Natural killer cell treated with Interleukin-12 subunit alpha and Interleukin-12 subunit beta and Interleukin-15 and Interleukin-18, amount 100 ng/mL, for 72 hours (primary cell): ENCODE data around the gene FEN1. TPM values are rescaled to one million over a fixed set of nuclear protein-coding genes. Genes with fewer than 3 reads are reported as not detected.

Experiments
- ATAC-seq, 2 donors: fragments of 150-1000 bp; cut with Tn5 transposase in 1 of 2; sonication (Bioruptor Pico), chemical (Tn5 transposase) in 1 of 2; 2 replicates each; pipeline ENCODE4 v1.10.0; 2021
- DNase-seq: peaks from one replicate; pipeline ENCODE4 v3.0.0; 2022; ENCODE audit warnings: low spot score
- H3K27ac Mint-ChIP-seq, 2 donors: 1 replicate in 1 of 2; 2 replicates in 1 of 2; pipeline ENCODE4 v1.8.0; 2022; ENCODE audit warnings: mixed read lengths in 2 of 2, mild to moderate bottlenecking in 1 of 2, moderate library complexity in 1 of 2
- H3K27me3 Mint-ChIP-seq, 2 donors: 1 replicate in 1 of 2; 2 replicates in 1 of 2; pipeline ENCODE4 v1.8.0; 2022; ENCODE audit warnings: mixed read lengths in 2 of 2
- H3K36me3 Mint-ChIP-seq: one replicate; pipeline ENCODE4 v1.8.0; 2022; ENCODE audit warnings: mixed read lengths
- H3K4me1 Mint-ChIP-seq, 2 donors: 1 replicate in 1 of 2; 2 replicates in 1 of 2; pipeline ENCODE4 v1.8.0; 2022; ENCODE audit warnings: low read depth in 2 of 2, mixed read lengths in 2 of 2, mild to moderate bottlenecking in 1 of 2
- H3K4me3 Mint-ChIP-seq: one replicate; pipeline ENCODE4 v1.8.0; 2022; ENCODE audit warnings: mixed read lengths
- H3K9me3 Mint-ChIP-seq: 2 replicates; pipeline ENCODE4 v1.8.0; 2022; ENCODE audit warnings: mixed read lengths
- total RNA-seq, 2 donors: library from RNA; stranded (reverse); gene quantifications; one replicate each; pipeline ENCODE4 v1.2.3, GENCODE V29; 2022

Gene FEN1
- total RNA-seq, 2 donors from 2014 or later = 75.8 to 155 TPM

DNA sequence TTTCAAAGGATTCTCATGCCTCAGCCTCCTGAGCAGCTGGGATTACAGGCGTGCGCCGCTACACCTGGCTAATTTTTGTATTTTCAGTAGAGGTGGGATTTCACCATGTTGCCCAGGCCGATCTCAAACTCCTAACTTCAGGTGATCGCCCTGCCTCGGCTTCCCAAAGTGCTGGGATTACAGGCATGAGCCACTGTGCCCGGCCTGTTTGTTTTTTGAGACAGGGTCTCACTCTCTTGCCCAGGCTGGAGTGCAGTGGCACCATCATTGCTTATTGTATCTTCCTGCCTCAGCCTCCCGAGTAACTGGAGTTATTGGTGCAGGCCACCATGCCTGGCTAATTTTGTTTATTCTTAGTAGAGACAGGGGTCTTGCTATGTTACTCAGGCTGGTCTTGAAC lies 43.5 kb downstream of the FEN1 start:
- no peak for DNase-seq
- peak overlapping the region; percentile 92 to 93 for H3K27ac Mint-ChIP-seq
- no peak for ATAC-seq
- H3K36me3 Mint-ChIP-seq = no peaks in the 10 kb centered on the region
- no peak overlapping the region for H3K4me3 Mint-ChIP-seq
- peaks cover 27 to 37% of the 10 kb centered on the region in 2 donors for H3K4me1 Mint-ChIP-seq
- no peaks in the 10 kb centered on the region for H3K27me3 Mint-ChIP-seq
- no peaks in the 10 kb centered on the region for H3K9me3 Mint-ChIP-seq

DNA sequence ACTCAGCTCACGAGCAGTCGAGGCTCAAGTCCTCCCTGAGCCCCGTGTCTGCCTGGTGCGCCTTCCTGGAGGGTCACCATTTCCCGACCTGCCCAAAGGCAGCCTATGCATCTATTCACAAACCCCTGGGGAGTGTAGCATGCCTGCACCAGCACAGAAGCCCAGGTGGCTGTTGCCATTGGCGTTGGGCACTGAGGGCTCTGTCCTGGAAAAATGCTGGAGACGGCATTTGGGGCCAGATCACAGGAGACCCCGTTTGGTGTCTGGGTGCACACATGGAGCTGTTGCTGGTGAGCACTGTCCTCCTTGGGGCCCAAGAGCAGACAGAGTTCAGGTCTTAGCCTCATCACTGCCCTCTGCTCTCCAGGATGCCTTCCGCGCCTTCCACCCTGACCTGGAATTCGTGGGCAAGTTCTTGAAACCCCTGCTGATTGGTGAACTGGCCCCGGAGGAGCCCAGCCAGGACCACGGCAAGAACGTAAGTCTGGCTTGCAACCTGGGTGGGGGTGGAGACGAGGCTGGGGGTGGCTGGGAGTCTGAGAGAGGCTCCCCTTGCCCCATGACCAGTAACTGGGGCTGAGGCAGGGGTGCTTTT lies 44.8 kb downstream of the FEN1 start:
- H3K36me3 Mint-ChIP-seq = no peaks in the 10 kb centered on the region

DNA sequence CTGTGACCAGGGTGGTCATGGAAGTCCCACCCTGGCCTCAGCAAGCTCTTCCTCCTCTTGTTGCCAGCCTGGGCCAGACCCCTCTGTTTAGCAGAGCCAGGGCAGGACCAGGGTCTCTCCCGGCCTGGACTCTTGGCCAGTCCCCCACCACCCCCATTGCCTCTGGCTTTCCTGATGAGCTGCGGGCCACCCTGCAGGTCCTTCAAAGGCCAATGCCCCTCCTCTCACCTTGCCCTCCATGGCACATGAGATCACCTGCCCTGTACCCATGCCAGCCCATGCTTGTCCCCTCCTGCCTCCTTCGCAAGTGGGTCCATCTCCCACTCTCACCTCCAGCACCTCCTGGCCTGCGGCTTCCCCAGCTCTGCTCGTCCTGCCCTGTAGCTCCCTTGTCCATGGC lies 45.8 kb downstream of the FEN1 start:
- H3K36me3 Mint-ChIP-seq = no peaks in the 10 kb centered on the region
- no peak for ATAC-seq
- no peak overlapping the region for H3K27ac Mint-ChIP-seq
- peaks cover 21 to 24% of the 10 kb centered on the region in 2 donors for H3K4me1 Mint-ChIP-seq
- DNase-seq = no peak
- no peak overlapping the region for H3K4me3 Mint-ChIP-seq
- H3K27me3 Mint-ChIP-seq = no peaks in the 10 kb centered on the region
- no peaks in the 10 kb centered on the region for H3K9me3 Mint-ChIP-seq

More for the DNA sequence above, 44.8 kb downstream of the FEN1 start:
- peaks cover 27 to 30% of the 10 kb centered on the region in 2 donors for H3K4me1 Mint-ChIP-seq
- ATAC-seq (no peak), DNase-seq (no peak)
- no peak overlapping the region for H3K27ac Mint-ChIP-seq
- no peaks in the 10 kb centered on the region for H3K9me3 Mint-ChIP-seq
- H3K27me3 Mint-ChIP-seq = no peaks in the 10 kb centered on the region
- no peak overlapping the region for H3K4me3 Mint-ChIP-seq

DNA sequence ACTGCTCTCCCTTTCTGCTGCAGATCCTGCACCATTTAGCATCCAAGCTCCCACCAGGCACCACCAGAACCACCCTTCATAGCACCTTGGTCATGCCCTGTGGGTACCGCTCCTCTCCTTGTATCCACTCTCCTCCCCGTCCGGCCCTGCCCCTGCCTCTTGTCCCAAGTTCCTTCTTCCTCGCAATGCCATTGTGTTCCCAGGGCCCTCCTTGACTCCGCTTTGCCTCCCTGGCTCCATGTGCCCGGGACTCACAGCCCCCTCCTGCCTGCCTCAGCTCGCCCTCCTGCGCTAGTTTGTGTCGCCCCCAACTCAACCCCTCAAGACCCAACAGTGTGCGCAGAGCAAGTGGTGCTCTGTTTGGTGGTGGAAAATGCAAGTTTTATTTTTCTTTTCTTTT lies 46.2 kb downstream of the FEN1 start:
- Mint-ChIP-seq H3K27ac (no peak overlapping the region), H3K36me3 (no peaks in the 10 kb centered on the region), H3K4me1 (peaks cover 17 to 20% of the 10 kb centered on the region in 2 donors), H3K4me3 (no peak overlapping the region), H3K27me3 (no peaks in the 10 kb centered on the region), H3K9me3 (no peaks in the 10 kb centered on the region)
- DNase-seq = no peak
- ATAC-seq = no peak

DNA sequence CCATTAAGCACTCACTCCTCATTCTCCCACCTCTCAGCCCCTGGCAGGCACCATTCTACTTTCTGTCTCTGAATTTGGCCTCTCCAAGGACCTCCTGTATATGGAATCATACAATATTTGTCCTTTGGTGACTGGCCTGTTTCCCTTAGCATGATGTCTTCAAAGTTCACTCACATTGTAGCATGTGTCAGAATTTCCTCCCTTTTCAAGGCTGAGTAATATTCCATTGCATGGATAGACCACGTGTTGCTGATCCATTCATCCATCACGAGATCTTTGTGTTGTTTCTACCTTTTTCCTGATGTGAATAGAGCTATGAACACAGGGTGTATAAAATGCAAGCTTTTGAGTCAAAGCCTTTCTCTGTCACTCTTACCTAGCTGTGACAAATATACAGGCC lies 47.0 kb downstream of the FEN1 start:
- Mint-ChIP-seq H3K4me3 (no peak overlapping the region), H3K4me1 (peaks cover 11 to 12% of the 10 kb centered on the region in 2 donors), H3K27me3 (no peaks in the 10 kb centered on the region), H3K27ac (no peak overlapping the region), H3K9me3 (no peaks in the 10 kb centered on the region), H3K36me3 (no peaks in the 10 kb centered on the region)
- no peak for ATAC-seq
- DNase-seq = no peak

DNA sequence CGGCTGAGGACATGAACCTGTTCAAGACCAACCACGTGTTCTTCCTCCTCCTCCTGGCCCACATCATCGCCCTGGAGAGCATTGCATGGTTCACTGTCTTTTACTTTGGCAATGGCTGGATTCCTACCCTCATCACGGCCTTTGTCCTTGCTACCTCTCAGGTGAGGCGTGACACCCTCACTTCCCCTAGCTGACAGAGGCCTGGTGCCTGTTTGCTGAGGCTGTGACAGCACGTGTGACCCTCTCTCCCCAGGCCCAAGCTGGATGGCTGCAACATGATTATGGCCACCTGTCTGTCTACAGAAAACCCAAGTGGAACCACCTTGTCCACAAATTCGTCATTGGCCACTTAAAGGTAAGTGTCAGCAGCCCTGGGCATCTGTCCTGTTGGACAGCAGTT lies 47.7 kb downstream of the FEN1 start:
- H3K36me3 Mint-ChIP-seq = no peaks in the 10 kb centered on the region

DNA sequence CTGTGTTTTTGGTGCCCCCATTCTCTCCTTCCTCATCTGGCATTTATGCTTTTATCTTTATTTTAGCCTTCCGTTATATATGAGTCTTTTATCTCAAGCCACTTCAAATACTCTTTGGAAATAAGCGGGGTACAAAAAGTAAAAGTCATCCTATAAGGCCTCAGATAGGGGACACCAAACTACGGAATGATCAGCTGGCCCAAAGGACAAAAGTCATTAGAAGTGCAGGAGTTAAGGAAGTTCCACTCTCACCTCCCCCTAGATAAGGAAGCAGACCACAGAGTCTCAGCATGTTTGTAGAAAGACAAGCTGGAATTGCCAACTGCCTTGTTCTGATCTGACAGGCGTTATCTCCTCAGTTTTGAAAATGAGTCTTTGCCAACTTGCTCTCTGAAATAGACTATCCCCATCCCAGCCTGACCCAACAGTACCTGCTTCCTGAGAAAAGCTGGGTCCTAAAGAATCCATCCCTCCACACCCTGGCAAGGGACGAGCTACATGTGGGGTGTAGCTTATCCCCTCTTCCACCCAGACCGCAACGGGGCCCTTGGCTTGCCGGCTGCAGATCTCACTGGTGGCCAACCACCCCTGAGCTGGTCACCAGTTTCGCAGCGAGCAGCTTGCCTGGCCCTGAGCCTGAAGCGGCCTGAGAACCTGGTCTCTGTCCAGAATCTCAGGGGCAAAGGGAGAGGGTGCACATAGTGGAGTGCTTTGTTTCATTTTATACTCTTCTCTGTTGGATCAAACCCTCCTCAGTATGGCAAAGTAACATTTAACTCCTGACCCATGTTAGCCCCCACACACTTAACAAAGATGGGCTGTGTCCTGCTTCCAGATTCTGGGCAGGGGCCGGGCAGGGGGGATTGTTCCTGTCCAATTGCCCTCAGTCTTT lies 49.2 kb downstream of the FEN1 start:
- ATAC-seq = no peak
- no peaks in the 10 kb centered on the region for H3K27me3 Mint-ChIP-seq
- no peak overlapping the region for H3K4me3 Mint-ChIP-seq
- no peak for DNase-seq
- no peaks in the 10 kb centered on the region for H3K4me1 Mint-ChIP-seq
- H3K27ac Mint-ChIP-seq = peak overlapping the region in 1 of 2 donors; percentile 35
- H3K9me3 Mint-ChIP-seq = no peaks in the 10 kb centered on the region
- no peaks in the 10 kb centered on the region for H3K36me3 Mint-ChIP-seq

More for the DNA sequence above, 47.7 kb downstream of the FEN1 start:
- ATAC-seq = no peak
- Mint-ChIP-seq H3K4me3 (no peak overlapping the region), H3K9me3 (no peaks in the 10 kb centered on the region), H3K27me3 (no peaks in the 10 kb centered on the region), H3K27ac (no peak overlapping the region), H3K4me1 (peaks cover 6 to 8% of the 10 kb centered on the region in 2 donors)
- no peak for DNase-seq

DNA sequence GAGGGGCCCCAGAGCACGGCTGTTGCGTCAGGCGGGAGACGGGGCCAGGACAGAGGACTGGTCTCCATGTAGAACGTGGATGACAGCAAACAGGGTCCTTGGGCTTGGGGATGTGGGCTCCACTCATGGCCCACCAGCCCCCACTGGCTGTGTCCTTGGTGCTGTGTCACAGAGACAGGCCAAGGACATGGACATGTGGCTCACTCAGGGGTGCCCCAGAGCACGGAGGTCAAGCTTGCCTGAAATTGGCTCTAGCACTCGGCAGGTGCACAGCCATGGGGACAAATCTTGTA lies 49.8 kb downstream of the FEN1 start:
- ATAC-seq (no peak), DNase-seq (no peak)
- Mint-ChIP-seq H3K4me3 (no peak overlapping the region), H3K9me3 (no peaks in the 10 kb centered on the region), H3K27me3 (no peaks in the 10 kb centered on the region), H3K27ac (no peak overlapping the region), H3K36me3 (no peaks in the 10 kb centered on the region), H3K4me1 (no peaks in the 10 kb centered on the region)

DNA sequence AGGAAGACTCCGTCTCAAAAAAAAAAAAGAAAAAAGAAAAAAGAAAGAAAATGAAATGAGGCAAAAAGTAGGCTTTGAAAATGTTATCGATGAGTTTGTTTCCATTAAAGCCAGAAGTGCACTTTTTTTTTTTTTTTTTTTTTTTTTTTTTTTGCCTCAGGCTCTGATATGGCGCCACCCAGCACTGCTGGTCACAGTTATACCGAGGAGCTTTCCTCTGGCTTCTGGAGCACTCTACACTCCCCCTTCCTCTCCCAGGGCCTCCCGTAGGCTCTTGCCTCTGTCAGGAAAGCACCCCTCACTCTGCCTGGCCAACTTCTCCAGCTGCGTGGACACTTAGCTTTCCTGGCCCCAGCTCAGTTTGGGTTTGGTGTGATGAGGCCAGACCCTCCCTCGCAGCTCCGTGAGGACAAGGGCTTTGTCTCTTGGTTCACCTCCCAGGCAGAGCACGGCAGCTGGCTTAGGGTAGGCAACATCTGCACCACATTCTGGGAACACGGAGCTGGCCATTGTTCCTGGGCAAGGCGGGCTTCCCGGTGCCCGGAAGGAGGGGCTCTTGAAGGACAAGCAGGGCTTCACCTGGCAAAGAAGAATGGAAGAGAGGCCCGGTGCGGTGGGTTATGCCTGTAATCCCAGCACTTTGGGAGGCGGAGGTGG lies 52.3 kb downstream of the FEN1 start:
- Mint-ChIP-seq H3K4me1 (no peaks in the 10 kb centered on the region), H3K36me3 (no peaks in the 10 kb centered on the region), H3K4me3 (no peak overlapping the region), H3K27ac (no peak overlapping the region), H3K9me3 (no peaks in the 10 kb centered on the region), H3K27me3 (no peaks in the 10 kb centered on the region)
- ATAC-seq (no peak), DNase-seq (no peak)

DNA sequence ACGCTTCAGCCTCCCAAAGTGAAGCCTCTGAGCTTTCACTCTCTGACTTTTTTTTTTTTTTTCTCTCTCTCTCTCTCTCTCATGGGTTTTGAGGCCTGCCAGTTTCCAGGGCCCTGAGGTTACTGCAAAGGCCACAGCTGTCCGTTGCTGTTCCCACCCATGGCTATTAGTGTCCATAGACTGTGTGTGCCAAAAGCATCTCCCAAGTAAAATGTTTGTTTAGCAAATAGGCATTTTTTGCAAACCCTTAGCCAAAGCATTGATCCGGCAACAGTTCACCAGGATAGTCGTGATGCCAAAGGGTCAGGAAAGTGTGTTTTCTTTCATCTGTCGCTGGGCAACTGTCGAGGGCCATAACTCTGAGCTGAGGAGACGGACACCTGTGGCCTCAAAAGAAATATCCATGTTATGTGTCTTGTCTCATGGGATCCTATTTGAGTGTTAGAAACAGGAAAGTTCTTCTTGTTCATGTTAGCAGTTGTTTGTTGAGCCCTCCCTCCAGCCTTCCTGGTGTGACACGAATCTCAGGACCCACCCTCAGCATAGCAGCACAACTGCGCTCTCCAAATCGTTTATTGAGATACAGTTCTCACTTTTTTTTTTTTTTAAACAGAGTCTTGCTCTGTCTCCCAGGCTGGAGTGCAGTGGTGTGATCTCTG lies 53.8 kb downstream of the FEN1 start:
- ATAC-seq (no peak), DNase-seq (no peak)
- no peak overlapping the region for H3K4me3 Mint-ChIP-seq
- H3K27ac Mint-ChIP-seq = peak overlapping the region in 1 of 2 donors; percentile 26
- no peaks in the 10 kb centered on the region for H3K4me1 Mint-ChIP-seq
- H3K9me3 Mint-ChIP-seq = no peaks in the 10 kb centered on the region
- no peaks in the 10 kb centered on the region for H3K27me3 Mint-ChIP-seq
- H3K36me3 Mint-ChIP-seq = no peaks in the 10 kb centered on the region

Other genes starting within 250 kb of the FEN1 start
- gene SYT7, start 211.8 kb upstream of the FEN1 start, total RNA-seq = not detected
- gene DAGLA, start 112.5 kb upstream of the FEN1 start, total RNA-seq = under 1 TPM; 0.08 to 0.10 TPM
- gene MYRF, start 40.3 kb upstream of the FEN1 start, total RNA-seq = 1 to 10 TPM; 3.7 to 5.5 TPM
- gene TMEM258, start 312 bp upstream of the FEN1 start, total RNA-seq = 100 to 1,000 TPM; 119 to 133 TPM
- 10 to 100 TPM; 50.4 to 56.5 TPM for gene FADS1, start 24.1 kb downstream of the FEN1 start, total RNA-seq
- gene FADS2, start 35.4 kb downstream of the FEN1 start, total RNA-seq = 10 to 100 TPM; 69.1 to 90.1 TPM
- 10 to 100 TPM; 13.2 to 14.0 TPM for gene FADS3, start 98.6 kb downstream of the FEN1 start, total RNA-seq
- not detected for gene RAB3IL1, start 124.7 kb downstream of the FEN1 start, total RNA-seq
- 1 to 10 TPM; 1.0 to 1.9 TPM for gene BEST1, start 157.4 kb downstream of the FEN1 start, total RNA-seq
- gene FTH1, start 174.7 kb downstream of the FEN1 start, total RNA-seq = over 10,000 TPM in 1 of 2 donors, 1,000 to 10,000 TPM in 1; 5,097 to 40,662 TPM